ENCODE results near the gene CRELD2. TPM values are rescaled to one million over a fixed set of nuclear protein-coding genes. Genes with fewer than 3 reads are reported as not detected.

CRELD2 gene
- total and polyA plus RNA-seq, 7 donors, result 8.8 to 14.1 (median 11.6) TPM

GRCh38 chr22:49884075-49884474, 34.4 kb upstream of the CRELD2 start:
- Histone ChIP-seq H3K36me3 (ENCODE audit: insufficient read depth in 1 of 2, low read depth in 1 of 2) (peaks cover 0 to 46% of the 10 kb centered on the region in 2 donors), H3K4me1 (no peaks in the 10 kb centered on the region), H3K27me3 (ENCODE audit: insufficient read depth in 3 of 3, low read length in 2 of 3) (no peaks in the 10 kb centered on the region), H3K9me3 (no peaks in the 10 kb centered on the region), H3K27ac (no peak overlapping the region), H3K4me3 (no peak overlapping the region)
- ATAC-seq (no peak), DNase-seq (no peak)
- intact Hi-C loops (cut with DNase I), result no loop called here
- TF ChIP-seq CTCF (IDR thresholded peaks at IDR 0.05), result no peak
- WGBS, 3 donors, result 98% methylated on average over 20 of the region's 20 CpGs

DNA sequence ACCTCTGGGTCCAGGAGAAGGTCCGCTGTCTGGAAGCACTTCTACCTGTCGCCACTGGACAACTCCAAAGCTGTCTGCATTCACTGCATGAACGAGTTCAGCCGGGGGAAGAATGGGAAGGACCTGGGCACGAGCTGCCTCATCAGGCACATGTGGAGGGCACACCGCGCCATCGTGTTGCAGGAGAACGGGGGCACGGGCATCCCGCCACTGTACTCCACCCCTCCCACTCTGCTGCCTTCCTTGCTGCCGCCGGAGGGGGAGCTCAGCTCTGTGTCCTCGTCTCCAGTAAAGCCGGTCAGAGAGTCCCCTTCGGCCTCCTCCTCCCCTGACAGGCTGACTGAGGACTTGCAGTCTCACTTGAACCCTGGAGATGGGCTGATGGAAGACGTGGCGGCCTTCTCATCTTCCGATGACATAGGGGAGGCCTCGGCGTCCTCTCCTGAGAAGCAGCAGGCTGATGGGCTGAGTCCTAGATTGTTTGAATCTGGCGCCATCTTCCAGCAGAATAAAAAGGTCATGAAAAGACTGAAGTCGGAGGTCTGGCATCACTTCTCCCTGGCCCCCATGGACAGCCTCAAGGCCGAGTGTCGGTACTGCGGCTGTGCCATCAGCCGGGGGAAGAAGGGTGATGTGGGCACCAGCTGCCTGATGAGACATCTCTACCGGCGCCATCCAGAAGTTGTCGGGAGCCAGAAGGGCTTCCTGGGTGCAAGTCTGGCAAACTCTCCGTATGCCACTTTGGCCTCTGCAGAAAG, 33.8 kb upstream of the CRELD2 start:
- H3K27me3 ChIP-seq (ENCODE audit: insufficient read depth in 3 of 3, low read length in 2 of 3), result no peaks in the 10 kb centered on the region
- DNase-seq (no peak), ATAC-seq (no peak)
- H3K4me1 ChIP-seq, result no peaks in the 10 kb centered on the region
- H3K9me3 ChIP-seq, result no peaks in the 10 kb centered on the region
- 91 to 95% (median 94%) methylated on average over 31 of the region's 31 CpGs for WGBS, 3 donors
- H3K4me3 ChIP-seq, result no peak overlapping the region
- H3K36me3 ChIP-seq (ENCODE audit: insufficient read depth in 1 of 2, low read depth in 1 of 2), result peaks cover 0 to 49% of the 10 kb centered on the region in 2 donors
- intact Hi-C loops (cut with DNase I), result no loop called here
- TF ChIP-seq CTCF (IDR thresholded peaks at IDR 0.05), result no peak
- no peak overlapping the region for H3K27ac ChIP-seq

GRCh38 chr22:49885281-49885680, 33.2 kb upstream of the CRELD2 start:
- H3K27me3 ChIP-seq (ENCODE audit: insufficient read depth in 3 of 3, low read length in 2 of 3), result no peaks in the 10 kb centered on the region
- WGBS, 3 donors, result 97 to 98% (median 98%) methylated on average over 17 of the region's 17 CpGs
- no peak overlapping the region for H3K4me3 ChIP-seq
- no peak overlapping the region for H3K27ac ChIP-seq
- intact Hi-C loops (cut with DNase I), result no loop called here
- H3K4me1 ChIP-seq, result no peaks in the 10 kb centered on the region
- H3K36me3 ChIP-seq (ENCODE audit: insufficient read depth in 1 of 2, low read depth in 1 of 2), result peaks cover 0 to 49% of the 10 kb centered on the region in 2 donors
- TF ChIP-seq CTCF (IDR thresholded peaks at IDR 0.05), result no peak
- no peak for ATAC-seq
- no peak for DNase-seq
- H3K9me3 ChIP-seq, result no peaks in the 10 kb centered on the region

GRCh38 chr22:49885881-49886280, 32.6 kb upstream of the CRELD2 start:
- no peak for TF ChIP-seq CTCF (IDR thresholded peaks at IDR 0.05)
- Histone ChIP-seq H3K9me3 (no peaks in the 10 kb centered on the region), H3K4me3 (no peak overlapping the region), H3K27me3 (ENCODE audit: insufficient read depth in 3 of 3, low read length in 2 of 3) (no peaks in the 10 kb centered on the region), H3K4me1 (no peaks in the 10 kb centered on the region), H3K27ac (no peak overlapping the region), H3K36me3 (ENCODE audit: insufficient read depth in 1 of 2, low read depth in 1 of 2) (peaks cover 0 to 54% of the 10 kb centered on the region in 2 donors)
- no peak for DNase-seq
- intact Hi-C loops (cut with DNase I), result no loop called here
- no peak for ATAC-seq
- WGBS, 3 donors, result 97 to 99% (median 98%) methylated on average over 35 of the region's 35 CpGs

Measured in psoas muscle (tissue), 8 donors.